Liver (tissue), 9 donors: ENCODE measurements around the gene MLF2. TPM values are rescaled to one million over a fixed set of nuclear protein-coding genes. Genes with fewer than 3 reads are reported as not detected.

Source experiments
- DNase-seq: peaks from one replicate; pipeline ENCODE4 v3.0.0-alpha.2; 2017; ENCODE audit warnings: low spot score
- H3K27ac ChIP-seq, 2 donors: one replicate each; pipeline ENCODE4 v1.7.0; 2013; ENCODE audit warnings: inconsistent platforms in 2 of 2, low read length in 2 of 2, control low read depth in 1 of 2, low read depth in 1 of 2, mild to moderate bottlenecking in 1 of 2
- H3K27me3 ChIP-seq, 4 donors: one replicate each; pipeline versions ENCODE4 v1.6.1 to v1.7.0; 2013; ENCODE audit warnings: low read length in 3 of 4, inconsistent platforms in 1 of 4, mild to moderate bottlenecking in 1 of 4, moderate library complexity in 1 of 4; ENCODE audit not compliant: control insufficient read depth in 4 of 4, insufficient read depth in 4 of 4
- H3K36me3 ChIP-seq, 4 donors: one replicate each; pipeline versions ENCODE4 v1.6.1 to v1.7.0; 2013; ENCODE audit warnings: low read length in 3 of 4, mild to moderate bottlenecking in 3 of 4, low read depth in 1 of 4, moderate library complexity in 1 of 4; ENCODE audit not compliant: control insufficient read depth in 4 of 4, insufficient read depth in 3 of 4
- H3K4me1 ChIP-seq, 4 donors: one replicate each; pipeline versions ENCODE4 v1.6.1 to v1.7.0; 2013; ENCODE audit warnings: low read length in 3 of 4, mild to moderate bottlenecking in 3 of 4, moderate library complexity in 1 of 4; ENCODE audit not compliant: control insufficient read depth in 4 of 4, insufficient read depth in 4 of 4
- H3K4me3 ChIP-seq, 3 donors: one replicate each; pipeline versions ENCODE4 v1.6.1 to v1.7.0; 2013; ENCODE audit warnings: low read length in 3 of 3, control low read depth in 1 of 3, low read depth in 1 of 3, mild to moderate bottlenecking in 1 of 3
- H3K9ac ChIP-seq, 2 donors: one replicate each; pipeline ENCODE4 v1.7.0; 2013; ENCODE audit warnings: low read length in 2 of 2, mild to moderate bottlenecking in 2 of 2, moderate library complexity in 2 of 2, control low read depth in 1 of 2, low read depth in 1 of 2
- H3K9me3 ChIP-seq, 4 donors: one replicate each; pipeline versions ENCODE4 v1.6.1 to v1.7.0; 2013; ENCODE audit warnings: low read length in 3 of 4; ENCODE audit not compliant: control insufficient read depth in 4 of 4
- ATF3 ChIP-seq: IDR thresholded peaks from 2 replicates; pipeline ENCODE4 v1.6.1; 2016; ENCODE audit warnings: antibody characterized with exemption
- CTCF ChIP-seq: fragments of 150-350 bp; IDR thresholded peaks from 2 replicates; pipeline ENCODE4 v1.5.1; 2017; ENCODE audit warnings: improper control_type of control experiment, low read depth, low read length; ENCODE audit not compliant: missing input control
- EGR1 ChIP-seq, 2 donors: IDR thresholded peaks; 2 replicates each; pipeline ENCODE4 v1.6.1; 2016 to 2018; ENCODE audit warnings: antibody characterized with exemption in 2 of 2, low read depth in 2 of 2
- FOXA1 ChIP-seq: IDR thresholded peaks from 2 replicates; pipeline ENCODE4 v1.6.1; 2016; ENCODE audit warnings: antibody characterized with exemption
- FOXA2 ChIP-seq: IDR thresholded peaks from 2 replicates; pipeline ENCODE4 v1.6.1; 2016; ENCODE audit warnings: antibody characterized with exemption
- GABPA ChIP-seq, 2 donors: IDR thresholded peaks in 1 of 2; conservative IDR thresholded peaks in 1 of 2; 2 replicates each; pipeline ENCODE4 v1.6.1; 2016; ENCODE audit warnings: antibody characterized with exemption in 2 of 2, mild to moderate bottlenecking in 1 of 2, moderate library complexity in 1 of 2
- HNF4A ChIP-seq, 2 donors: conservative IDR thresholded peaks; 2 replicates each; pipeline ENCODE4 v1.6.1; 2016; ENCODE audit warnings: antibody characterized with exemption in 2 of 2, mild to moderate bottlenecking in 2 of 2
- HNF4G ChIP-seq: IDR thresholded peaks from 2 replicates; pipeline ENCODE4 v1.6.1; 2016; ENCODE audit warnings: antibody characterized with exemption
- JUND ChIP-seq, 2 donors: IDR thresholded peaks; 2 replicates each; pipeline ENCODE4 v1.6.1; 2016; ENCODE audit warnings: antibody characterized with exemption in 2 of 2
- MAX ChIP-seq: IDR thresholded peaks from 2 replicates; pipeline ENCODE4 v1.6.1; 2016; ENCODE audit warnings: antibody characterized with exemption
- NR2F2 ChIP-seq: IDR thresholded peaks from 2 replicates; pipeline ENCODE4 v1.6.1; 2016; ENCODE audit warnings: antibody characterized with exemption
- RAD21 ChIP-seq, 2 donors: IDR thresholded peaks; 2 replicates each; pipeline ENCODE4 v1.6.1; 2016; ENCODE audit warnings: antibody characterized with exemption in 2 of 2, mild to moderate bottlenecking in 2 of 2
- REST ChIP-seq: IDR thresholded peaks from 2 replicates; pipeline ENCODE4 v1.6.1; 2016; ENCODE audit warnings: antibody characterized with exemption, mild to moderate bottlenecking
- RXRA ChIP-seq, 2 donors: IDR thresholded peaks; 2 replicates each; pipeline ENCODE4 v1.6.1; 2017 to 2018; ENCODE audit warnings: antibody characterized with exemption in 2 of 2, mild to moderate bottlenecking in 1 of 2
- SP1 ChIP-seq: IDR thresholded peaks from 2 replicates; pipeline ENCODE4 v1.6.1; 2018; ENCODE audit warnings: antibody characterized with exemption, mild to moderate bottlenecking
- TAF1 ChIP-seq: conservative IDR thresholded peaks from 2 replicates; pipeline ENCODE4 v1.6.1; 2016; ENCODE audit warnings: antibody characterized with exemption, mild to moderate bottlenecking
- YY1 ChIP-seq: IDR thresholded peaks from 2 replicates; pipeline ENCODE4 v1.6.1; 2016; ENCODE audit warnings: antibody characterized with exemption, mild to moderate bottlenecking
- ZBTB33 ChIP-seq: IDR thresholded peaks from 2 replicates; pipeline ENCODE4 v1.6.1; 2016; ENCODE audit warnings: antibody characterized with exemption
- WGBS: extraction: QIAGEN DNeasy Blood & Tissue Kit; methylation state at CpG from one replicate; pipeline ENCODE4 v1.1.7; 2013; 5-methylcytosine and 5-hydroxymethylcytosine counted together
- polyA plus RNA-seq, 2 donors: library from polyadenylated mRNA; stranded (reverse) in 1 of 2; unstranded in 1 of 2; fragments of 200-250 nt in 1 of 2; fragments of >200 nt in 1 of 2; fragmentation: Nextera tagmentation in 1 of 2; extraction: Ambion mirVana in 1 of 2; gene quantifications; one replicate each; pipeline versions ENCODE4 v1.2.1 to v1.2.3, GENCODE V29; 2013 to 2015
- total RNA-seq, 2 donors: library from RNA; depleted of rRNA; stranded (reverse); fragments of >200 nt; gene quantifications; one replicate each; pipeline ENCODE4 v1.2.3, GENCODE V29; 2014
- donor health status: healthy.
- donor health status: healthy.
- donor health status: healthy.
- donor health status: healthy.
- donor health status: healthy.

MLF2 gene
- total and polyA plus RNA-seq, 4 donors, result 59.6 to 235 (median 163) TPM

GRCh38 chr12:6766651-6767349 lies 13.9 kb upstream of the MLF2 start:
- peak overlapping the region; percentile 88 to 93 for H3K27ac ChIP-seq
- WGBS, result under 1% methylated on average over 88 of the region's 88 CpGs
- H3K9me3 ChIP-seq, result no peaks in the 10 kb centered on the region
- TF ChIP-seq CTCF (peak; percentile 64), HNF4A (conservative IDR thresholded peaks at IDR 0.05) (no peak)
- H3K4me1 ChIP-seq, result peaks cover 14 to 70% (median 49%) of the 10 kb centered on the region in 4 donors
- H3K27me3 ChIP-seq, result no peaks in the 10 kb centered on the region
- H3K4me3 ChIP-seq, result peak overlapping the region; percentile 84 to 97 (median 86)
- H3K9ac ChIP-seq, result peak overlapping the region; percentile 68 to 94
- peak; percentile 82 for DNase-seq
- H3K36me3 ChIP-seq, result peaks cover 0 to 6% (median 4%) of the 10 kb centered on the region in 4 donors

GRCh38 chr12:6765634-6766581 lies 13.0 kb upstream of the MLF2 start, which contains the start of gene PTMS:
TSS of gene PTMS (plus strand) at chr12:6766363. CDS start at chr12:6766706, 343 bp downstream.
- no peaks in the 10 kb centered on the region for H3K9me3 ChIP-seq
- H3K27me3 ChIP-seq, result no peaks in the 10 kb centered on the region
- peak within 1 kb of the TSS; percentile 88 to 93 for H3K27ac ChIP-seq
- WGBS, result 2% methylated on average over 63 of the region's 63 CpGs
- peak within 1 kb of the TSS; percentile 68 to 94 for H3K9ac ChIP-seq
- TF ChIP-seq REST, result peak; percentile 56
- TF ChIP-seq ZBTB33, result no peak
- peak; percentile 6 for TF ChIP-seq HNF4G
- TF ChIP-seq MAX, result no peak
- TF ChIP-seq FOXA2, result no peak
- no peak for TF ChIP-seq CTCF
- TF ChIP-seq FOXA1, result no peak
- TF ChIP-seq JUND (IDR thresholded peaks at IDR 0.05), result no peak
- TF ChIP-seq HNF4A (conservative IDR thresholded peaks at IDR 0.05), result peak; percentile 23 to 29
- no peak for TF ChIP-seq ATF3
- peak; percentile 82 to 89 for TF ChIP-seq EGR1 (IDR thresholded peaks at IDR 0.05; ENCODE audit: low read depth in 2 of 2)
- no peak for TF ChIP-seq RAD21 (IDR thresholded peaks at IDR 0.05)
- TF ChIP-seq TAF1, result no peak
- TF ChIP-seq NR2F2, result no peak
- TF ChIP-seq YY1, result peak; percentile 50
- no peak for TF ChIP-seq GABPA (IDR thresholded peaks at IDR 0.05 in 1 of 2, conservative IDR thresholded peaks at IDR 0.05 in 1 of 2)
- peak; percentile 48 for TF ChIP-seq SP1
- no peak for TF ChIP-seq RXRA (IDR thresholded peaks at IDR 0.05)
- H3K4me1 ChIP-seq, result peaks cover 14 to 62% (median 48%) of the 10 kb centered on the region in 4 donors
- H3K36me3 ChIP-seq, result peaks cover 0 to 6% (median 4%) of the 10 kb centered on the region in 4 donors
- peak within 1 kb of the TSS; percentile 84 to 97 (median 86) for H3K4me3 ChIP-seq
- peak; percentile 78 for DNase-seq
